ENCODE results near the gene SEPTIN5.

Gene SEPTIN5

DNA sequence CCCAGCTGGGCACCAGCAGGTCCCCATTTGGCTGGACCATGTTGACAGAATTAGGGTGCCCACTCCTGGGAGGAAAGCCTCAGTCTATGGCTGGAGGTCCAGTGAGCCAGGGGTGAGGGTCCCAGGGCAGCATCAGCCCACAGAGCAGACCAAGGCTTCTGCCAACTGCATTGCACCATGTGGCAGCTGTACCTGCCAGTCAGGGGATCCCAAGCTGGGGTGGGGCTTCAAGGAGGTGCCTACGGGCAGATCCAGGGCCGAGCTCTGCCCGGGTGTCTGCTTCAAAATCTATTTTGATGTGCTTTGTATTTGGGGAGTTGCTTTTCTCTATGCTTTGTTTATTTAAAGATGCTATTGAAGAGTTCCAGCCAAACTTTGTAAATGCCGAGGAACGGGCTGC is 19.5 kb downstream of the SEPTIN5 start:
- DNase-seq (ENCODE audit: low spot score), result no peak

DNA sequence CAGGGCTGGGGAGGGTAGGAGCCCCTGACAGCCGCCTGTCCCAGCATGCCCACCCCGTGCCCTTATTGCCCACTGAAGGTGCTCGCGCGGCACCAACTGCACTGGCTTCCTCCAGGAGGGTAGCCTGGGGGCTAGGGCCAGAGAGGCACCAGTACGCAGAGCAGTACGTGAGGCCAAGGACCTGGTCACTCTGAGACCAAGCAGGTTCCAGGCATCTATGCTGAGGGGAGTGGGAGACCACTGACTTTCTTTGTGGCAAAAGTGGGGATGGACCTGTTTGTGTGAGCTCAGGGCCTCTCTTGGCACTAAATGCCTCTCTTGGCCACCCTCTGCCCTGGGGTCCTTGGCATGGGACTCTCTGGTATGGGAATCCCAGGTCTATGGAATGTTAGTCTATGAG is 19.9 kb downstream of the SEPTIN5 start:
- no peak for DNase-seq (ENCODE audit: low spot score)

DNA sequence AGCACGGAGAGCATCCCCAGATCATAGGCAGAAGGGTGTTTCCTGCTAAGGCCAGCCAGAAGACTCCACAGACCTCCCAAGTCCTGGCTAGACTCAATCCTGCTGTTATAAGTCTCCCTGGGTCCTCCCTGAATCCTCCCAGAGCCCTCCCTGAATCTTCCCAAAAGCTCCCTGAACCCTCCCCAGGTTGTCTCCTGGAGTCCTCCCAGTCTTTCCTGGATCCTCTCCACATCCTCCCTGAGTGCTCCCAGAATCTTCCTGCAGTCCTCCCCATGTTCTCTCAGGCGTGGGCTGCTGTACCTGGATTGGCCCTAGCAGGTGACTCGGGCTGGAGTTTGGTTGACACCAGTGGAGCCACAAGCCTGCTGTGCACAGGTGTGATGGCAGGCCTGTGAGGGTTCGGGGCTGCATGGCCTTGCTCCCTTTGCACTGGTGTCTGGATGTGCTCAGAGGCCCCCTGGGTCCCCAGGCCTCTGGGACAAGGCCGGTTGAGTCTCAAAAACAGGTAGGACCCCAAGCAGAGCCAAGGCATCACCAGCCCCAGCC is 20.6 kb downstream of the SEPTIN5 start:
- no peak for DNase-seq (ENCODE audit: low spot score)

DNA sequence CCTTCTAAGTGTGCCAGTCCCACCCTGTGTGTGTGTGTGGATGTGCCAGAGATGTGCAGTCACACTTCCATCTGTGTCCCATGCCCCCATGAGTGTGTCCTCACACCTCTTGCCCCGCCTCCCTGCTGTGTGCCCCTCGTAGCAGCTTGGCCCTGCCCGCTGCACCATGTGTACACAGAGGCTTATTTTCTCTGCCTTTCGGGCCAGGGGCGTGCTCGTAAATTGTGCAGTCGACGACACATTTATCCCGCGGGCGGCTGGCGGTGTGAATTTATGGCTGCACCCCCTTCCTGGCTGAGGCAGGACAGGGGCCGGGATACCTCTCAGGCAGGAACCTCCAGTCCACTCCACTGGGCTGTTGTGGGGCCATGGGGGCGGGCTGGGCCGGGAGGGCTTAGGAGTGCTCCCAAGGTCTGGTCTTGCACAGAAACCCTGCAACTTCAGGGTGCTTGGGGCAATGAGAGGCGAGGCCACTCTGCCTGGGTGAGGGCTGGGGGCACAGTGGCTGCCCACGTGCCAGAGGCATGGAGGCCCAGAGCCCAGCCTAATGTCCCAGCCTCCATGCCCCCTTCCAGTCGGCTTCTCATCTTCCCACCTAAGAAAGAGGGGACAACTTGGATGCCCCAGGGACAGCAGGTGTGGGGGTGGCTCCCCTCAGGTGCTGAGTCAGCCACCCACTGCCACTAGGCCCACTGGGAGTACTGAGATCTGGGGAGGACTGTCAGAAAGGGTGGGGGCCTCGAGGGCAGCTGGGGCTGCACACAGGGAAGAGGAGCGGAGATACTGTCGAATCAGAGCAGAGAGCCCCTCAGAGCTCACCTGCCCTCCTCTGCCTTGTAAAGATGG is 21.6 kb downstream of the SEPTIN5 start:
- no peak for DNase-seq (ENCODE audit: low spot score)

DNA sequence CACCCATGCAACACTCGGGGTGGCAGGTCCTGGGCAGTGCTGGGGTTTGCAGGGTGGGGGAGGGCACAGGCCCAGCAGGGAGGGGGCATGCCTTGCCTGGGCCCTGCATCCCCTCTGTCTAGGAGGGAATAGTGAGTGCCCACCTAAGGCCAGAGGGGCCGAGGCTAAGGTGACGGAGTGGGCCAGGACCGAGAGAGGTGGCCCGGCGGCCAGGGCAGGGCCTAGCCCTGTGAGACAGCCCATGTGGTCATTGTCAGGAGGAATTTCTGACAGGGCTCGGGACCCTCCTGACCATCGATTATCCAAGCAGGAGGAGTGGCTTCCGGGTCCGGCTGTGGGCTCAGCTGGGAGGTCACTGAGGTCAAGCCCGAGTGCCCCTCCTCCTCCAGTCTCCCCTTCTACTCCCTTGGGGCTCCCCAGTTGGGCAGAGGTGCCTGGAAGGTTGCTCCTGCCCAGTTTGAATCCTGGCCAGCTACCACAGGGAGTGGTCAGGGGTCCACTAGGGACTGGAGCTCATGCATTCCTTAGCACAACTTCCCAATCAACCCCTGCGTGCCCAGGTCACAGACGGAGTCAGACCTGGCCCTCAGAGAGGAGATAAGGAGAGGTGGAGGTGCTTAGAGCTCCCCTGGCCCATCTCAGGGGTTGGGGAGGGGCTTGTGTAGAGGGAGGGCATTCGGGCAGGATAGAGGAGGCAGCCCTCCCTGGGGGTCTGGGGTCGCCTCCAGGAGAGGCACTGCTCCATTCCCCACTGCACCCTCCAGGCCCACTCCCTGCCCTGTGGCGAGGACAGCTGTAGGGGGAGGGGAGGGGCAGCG is 23.8 kb downstream of the SEPTIN5 start:
- DNase-seq (ENCODE audit: low spot score), result no peak

DNA sequence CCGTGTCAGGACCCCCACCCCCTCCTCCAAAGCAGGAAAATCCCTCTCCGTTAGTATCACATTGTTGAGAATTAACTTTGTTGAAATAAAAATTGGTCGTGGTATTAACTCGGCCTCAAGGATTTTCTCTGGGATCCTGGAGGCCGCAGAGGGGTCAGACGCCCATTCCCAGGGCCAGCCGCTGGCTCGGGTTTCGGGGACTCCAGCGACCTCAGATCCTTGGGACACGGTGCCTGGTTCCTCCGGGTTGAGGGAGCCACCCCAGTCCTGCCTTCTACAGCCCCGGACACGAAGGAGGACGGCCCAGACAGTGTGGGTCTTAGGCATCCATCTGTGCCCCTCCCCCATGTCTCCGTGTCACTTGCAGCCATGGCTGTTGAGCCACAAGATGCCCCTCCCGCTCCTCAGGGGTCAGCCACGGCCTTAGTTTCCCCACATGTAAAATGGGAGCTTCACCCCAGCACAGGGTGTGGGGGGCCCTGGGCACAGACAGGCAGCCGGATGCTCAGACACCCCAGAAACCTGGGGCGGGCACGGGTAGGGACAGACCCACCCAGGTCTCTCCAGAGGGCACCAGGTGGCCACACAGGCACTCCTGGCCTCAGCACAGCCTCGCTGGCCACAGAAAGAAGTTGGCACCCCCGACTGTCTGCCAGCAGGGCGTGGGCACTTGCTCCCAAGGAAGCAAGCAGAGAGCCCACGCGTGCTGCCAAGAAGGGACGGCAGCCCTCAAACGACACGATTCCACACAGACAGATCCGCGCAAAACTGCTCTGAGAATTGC is 24.6 kb downstream of the SEPTIN5 start:
- no peak for DNase-seq (ENCODE audit: low spot score)

DNA sequence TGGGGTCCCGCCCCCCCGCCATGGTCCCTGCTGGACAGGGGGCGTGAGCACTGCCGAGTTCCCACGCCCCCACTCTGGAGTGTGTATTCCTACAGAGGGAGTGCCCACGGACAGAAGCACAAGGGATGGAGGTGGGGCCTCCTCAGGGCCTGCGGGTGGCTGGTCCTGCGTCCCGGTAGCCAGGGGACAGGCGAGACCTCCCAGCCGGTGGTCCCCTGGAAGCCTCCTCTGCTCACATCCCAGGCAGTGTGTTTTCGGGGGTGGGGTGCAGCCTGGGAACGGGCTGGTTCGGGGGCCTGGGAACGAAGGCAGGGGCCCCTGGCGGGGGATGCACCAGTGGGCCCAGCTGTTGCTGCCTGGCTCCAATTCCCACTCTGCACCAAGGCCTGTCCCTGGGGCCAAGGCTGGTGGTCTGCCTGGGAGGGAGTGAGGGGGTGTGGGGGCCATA is 25.2 kb downstream of the SEPTIN5 start:
- no peak for DNase-seq (ENCODE audit: low spot score)

DNA sequence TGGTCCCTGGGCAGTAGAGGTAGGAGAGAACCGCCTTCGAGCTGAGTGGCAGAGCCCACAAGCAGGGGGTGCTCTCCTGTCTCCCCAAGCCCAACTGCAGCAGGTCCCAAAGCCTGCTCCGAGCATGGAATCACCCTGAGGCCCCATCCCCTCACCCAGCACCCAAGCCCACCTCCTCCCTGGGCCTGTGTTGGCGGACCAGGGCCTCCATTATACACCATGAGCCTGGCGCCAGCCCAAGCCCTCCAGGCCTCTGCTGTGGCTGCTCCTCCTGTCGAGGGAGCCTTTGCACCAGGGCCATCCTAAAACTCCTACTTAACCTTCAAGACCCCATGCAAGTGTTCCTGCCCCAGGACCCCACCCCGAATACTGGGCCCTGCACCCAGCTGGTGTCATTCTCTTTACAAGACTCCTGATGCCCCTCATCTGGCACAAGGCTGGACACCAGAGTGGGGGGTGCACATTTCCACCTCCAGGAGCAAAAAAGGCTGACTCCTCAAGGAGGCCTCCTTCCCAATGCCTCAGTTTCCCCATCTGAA is 25.7 kb downstream of the SEPTIN5 start:
- no peak for DNase-seq (ENCODE audit: low spot score)

DNA sequence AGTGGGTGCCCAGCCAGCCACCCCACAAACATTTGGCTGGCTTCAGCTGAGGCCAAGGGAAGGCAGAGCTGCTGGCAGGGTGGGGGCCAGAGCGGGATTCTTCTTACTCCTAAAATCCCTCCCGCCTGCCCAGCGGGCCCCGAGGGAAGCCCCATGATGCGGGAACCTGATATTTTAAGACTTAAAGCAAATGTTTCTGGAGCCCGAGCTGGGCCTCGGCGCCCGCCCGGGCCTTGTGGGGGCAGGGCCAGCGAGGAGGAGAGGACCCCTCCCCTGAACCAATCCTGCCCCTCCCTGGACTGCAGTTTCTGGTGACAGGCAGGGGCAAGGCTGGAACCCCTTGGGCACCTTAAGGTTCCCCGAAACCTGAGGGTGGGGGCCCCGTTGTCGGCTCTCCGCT is 26.3 kb downstream of the SEPTIN5 start:
- DNase-seq (ENCODE audit: low spot score), result no peak

DNA sequence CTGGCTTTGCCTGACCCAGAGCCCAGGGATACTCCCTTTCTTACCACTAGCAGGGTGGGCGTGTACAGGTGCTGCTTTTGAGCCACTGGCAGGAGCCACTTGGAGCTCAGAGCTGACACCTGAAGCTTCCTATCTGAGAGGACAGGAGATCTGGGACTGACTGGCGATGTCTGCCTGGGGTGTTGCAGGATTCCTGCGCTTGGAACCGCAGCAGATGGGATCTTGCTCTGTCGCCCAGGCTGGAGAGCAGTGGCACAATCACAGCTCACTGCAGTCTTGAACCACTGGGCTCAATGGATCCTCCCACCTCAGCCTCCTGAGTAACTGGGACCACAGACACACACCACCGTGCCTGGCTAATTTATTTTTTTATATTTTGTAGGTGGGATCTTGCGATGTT is 26.8 kb downstream of the SEPTIN5 start:
- DNase-seq (ENCODE audit: low spot score), result no peak

DNA sequence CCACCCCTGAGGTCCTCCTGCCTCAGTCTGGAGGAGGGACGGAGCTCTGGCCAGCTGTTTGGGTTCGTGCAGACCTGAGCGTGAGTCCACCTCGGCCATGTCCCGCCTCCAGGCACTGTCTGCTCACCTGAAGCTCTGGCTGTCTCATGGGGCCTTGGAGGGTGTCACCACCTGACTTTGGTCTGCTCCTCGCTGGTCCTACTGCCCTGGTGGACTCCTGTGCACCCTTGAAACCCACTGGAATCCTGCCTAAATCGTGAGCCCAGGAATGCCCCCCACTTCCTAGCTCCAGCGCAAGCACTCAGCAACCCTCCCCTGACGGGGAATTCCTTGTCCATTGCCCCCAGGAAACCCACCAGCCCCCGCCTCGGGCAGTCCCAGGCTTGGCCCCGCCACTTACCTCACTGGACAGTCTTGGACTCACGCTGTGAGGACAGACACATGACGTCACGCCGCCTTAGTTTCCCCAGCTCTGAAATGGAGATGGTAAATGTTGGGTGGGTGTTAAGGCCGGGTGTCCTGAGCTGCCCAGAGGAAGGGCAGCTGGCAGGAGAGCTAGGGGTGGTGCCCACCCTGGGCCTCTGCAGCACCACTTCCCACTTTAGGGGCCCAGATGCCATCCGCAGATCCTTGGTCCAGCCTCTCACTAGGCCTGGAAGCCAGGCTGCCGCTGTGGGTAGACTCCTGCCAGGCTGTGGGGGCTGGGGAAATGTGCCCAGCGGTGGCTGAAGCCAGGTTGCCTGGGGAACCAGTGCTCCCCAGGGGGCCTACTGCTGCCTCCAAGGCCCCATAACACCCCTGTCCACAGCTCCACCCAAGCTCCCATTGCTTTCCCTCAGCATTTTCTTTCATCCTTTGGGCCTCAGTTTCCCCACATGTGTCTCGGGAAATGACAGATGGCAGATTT is 28.1 kb downstream of the SEPTIN5 start:
- DNase-seq (ENCODE audit: low spot score), result no peak

DNA sequence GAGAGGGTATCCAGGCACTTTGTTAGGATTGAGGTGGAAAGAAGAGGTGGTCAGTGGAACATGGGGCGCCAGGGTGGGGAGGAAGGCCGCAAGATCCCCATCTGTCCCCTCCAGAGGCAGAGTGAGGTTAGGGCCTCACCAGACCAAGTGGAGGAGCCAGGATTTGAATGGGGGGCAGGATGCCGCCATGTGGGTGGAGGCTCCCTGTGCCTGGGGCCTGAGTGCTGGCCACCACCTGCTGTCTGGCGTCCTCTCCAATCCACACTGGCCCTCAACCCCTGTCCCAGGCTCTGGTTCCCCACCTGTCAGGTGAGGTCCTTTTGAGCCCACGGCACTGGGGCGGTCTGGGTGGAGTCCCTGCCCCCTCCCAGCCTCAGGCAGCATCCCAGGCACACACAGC is 28.8 kb downstream of the SEPTIN5 start:
- no peak for DNase-seq (ENCODE audit: low spot score)

DNA sequence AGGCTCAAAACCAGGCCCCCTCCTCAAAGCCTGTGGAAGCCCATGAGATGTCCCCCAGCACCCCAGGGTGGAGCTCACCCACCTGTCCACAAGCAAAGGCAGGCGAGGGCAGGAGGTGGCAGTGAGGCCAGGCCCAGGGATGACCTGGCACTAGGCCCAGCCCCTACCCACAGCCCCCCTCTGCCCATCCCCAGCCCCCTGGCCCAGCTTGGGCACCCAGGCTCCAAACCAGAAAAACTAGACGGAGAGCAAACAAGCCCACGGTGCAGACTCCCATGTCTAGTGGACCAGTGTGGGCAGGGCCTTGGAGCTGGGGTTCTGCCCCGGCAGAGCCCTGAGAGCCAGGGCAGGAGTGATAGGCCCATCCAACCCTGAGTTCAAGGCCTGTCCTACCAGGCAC is 29.3 kb downstream of the SEPTIN5 start:
- DNase-seq (ENCODE audit: low spot score), result no peak

DNA sequence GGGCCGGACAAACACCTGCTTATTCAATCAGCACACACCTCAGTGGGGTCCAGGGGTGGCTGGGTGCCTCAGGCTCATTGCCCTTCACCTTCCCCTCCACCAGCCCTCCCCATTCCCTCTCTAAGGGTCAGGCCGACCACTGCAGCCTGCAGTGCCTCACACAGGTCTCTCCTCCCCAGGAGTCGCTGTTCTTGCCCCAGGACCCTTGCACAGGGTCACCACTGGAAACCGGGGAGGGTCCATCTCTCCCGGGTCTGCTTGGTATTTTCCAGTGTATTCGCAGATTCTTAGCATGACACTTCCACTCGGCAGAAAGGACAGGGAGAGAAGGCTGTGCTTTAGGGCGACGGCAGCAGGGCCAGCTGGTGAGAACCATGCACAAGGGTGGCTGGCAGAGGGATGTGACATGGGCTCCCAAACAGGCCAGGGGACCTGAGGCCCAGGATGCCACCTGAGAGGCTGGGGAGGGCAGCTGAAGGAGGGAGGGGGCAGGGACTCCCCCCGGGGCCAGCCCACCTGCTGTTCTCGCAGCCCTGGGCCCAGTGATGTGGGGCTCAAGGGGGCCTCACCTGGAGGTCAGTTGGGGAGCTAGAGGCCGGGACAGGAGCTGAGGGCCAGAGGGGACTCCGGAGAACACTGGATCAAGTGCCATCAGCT is 30.2 kb downstream of the SEPTIN5 start:
- no peak for DNase-seq (ENCODE audit: low spot score)

DNA sequence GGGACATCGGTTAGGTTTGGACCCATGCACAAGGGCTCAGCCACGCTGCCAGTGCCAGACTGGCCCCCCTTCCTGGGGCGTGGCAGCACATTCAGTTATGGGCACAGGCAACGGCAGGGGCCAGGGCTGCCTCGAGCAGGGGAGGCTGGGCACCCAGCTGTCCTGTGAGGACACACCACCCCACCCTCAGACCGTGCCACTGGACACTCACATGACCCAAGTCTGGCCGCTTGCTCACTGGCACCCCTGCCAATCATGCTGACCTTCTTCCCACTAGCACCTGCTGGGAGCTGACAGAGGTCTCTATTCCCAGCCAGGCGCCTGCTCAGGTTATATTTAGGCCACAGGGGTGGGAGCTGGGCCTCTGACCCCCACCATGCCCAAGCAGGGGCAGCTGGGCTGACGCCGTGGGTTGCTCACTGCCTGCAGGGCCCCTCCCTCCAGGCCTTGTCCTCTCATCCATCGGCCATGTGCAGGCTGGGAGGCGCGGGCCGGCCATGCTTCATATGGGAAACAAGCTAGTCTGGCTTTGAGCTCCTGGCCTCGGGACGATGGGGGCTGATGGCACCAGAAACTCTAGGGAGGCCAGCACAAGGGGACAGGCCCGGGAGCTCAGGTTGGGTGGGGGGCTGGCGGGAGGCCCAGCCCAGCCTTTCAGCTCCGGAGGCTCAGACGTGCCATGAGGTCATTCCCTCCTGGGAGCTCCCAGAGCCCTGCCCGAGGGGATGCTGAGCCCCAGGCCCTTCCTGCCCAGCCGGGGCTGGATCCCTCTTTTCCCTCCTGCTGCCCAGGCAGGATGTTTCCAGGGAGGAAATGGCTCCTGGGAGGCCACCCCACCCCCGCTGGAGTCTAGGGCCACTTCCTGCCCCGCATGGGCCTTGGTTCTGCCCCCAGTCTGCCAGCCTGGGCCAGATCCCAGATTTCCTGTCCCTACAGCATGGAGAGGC is 31.1 kb downstream of the SEPTIN5 start:
- DNase-seq (ENCODE audit: low spot score), result no peak

DNA sequence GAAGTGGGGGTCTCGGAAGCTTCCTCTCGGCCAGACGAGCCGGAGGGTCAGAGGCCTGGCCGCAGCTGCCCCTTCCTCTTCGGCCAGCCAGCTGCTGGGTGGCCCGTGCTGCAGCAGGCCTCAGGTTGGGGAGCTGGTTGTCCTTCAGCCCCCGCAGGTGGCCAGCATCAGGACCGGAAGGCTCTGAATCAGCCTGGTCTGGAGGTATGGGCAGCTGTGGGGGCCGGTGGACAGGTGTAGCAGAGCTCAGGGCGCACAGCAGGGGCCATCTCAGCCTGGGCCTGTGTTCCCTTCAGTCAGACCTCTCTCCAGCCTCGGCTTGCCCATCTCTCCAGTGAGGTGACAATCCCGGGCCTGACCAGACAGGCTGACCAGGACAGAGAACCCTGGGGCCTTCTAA is 32.4 kb downstream of the SEPTIN5 start:
- no peak for DNase-seq (ENCODE audit: low spot score)

DNA sequence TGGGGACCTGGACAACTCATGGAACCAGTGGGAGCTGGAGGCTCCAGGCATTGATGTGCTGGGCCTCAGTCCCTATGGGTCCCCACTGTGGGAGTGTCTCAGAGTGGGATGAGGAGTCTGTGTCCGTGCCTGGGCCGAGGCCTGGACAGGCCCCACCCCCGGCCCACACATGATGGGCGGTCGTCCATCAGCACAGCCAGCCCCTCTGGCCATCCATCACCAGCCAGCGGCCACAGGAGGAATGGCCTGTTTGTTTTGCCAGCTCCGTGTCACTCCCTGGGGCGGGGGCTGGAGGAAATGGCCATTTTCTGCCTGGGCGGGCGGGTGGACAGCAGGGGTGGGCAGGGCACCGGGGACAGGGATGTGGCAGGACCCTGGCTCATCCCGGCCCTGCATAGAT is 33.2 kb downstream of the SEPTIN5 start:
- DNase-seq (ENCODE audit: low spot score), result no peak

DNA sequence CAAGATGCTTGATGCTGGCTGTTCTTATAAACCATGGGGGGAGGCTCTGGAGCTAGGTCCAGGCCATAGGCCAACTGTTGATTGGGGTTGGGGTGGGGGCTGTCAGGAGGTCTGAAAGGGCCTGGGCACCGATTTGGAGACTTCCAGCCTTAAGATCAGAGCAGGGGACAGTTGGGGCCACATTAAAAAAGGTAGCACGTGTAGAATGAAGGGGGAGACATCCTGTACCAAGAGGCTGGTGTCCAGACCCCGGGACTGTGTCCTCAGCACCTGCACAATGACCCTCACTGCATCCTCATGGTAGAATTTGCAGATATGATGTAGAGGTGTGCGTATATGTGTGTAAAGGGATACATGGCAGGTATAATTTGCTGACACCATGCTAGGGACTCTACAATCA is 33.8 kb downstream of the SEPTIN5 start:
- DNase-seq (ENCODE audit: low spot score), result no peak

DNA sequence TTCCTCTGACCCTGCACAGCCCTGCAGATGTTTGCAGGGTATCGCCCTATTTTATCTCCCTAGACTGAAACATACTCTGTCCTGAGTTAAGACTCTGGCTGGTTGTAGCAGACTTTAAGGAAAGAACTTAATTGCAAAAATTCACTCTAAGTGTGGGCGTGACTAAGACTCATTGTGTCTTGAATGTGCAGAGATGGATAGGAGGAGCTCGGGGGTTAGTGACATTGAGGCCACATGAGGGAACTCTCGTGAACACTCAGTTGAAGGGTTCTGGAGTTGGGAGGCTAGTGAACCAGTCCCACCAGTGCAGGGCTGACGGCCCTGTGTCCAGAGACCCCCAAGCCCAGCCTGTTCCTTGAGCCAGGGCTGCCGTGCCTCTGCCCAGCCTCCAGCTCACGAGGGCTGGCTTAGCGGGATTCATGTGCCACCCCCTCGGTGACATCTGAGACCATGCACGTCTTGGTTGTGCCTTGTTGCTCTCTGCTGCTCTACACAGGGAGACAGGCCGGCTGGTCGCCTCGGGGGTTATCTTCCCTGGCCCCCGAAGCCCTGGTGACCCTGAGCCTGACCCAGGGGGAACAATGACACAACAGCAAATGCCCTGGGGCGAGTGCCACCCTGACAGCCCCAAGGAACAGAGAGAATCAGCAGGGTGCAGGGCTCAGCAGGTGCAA is 34.8 kb downstream of the SEPTIN5 start:
- no peak for DNase-seq (ENCODE audit: low spot score)

All from iPS-NIHi11 (cell line).